Posterior vena cava (tissue), 2 donors: Measurements from ENCODE around the gene KDM4C. TPM values are rescaled to one million over a fixed set of nuclear protein-coding genes. Genes with fewer than 3 reads are reported as not detected.
A peak's percentile ranks its signal among the peaks of the same experiment; 100 is the strongest.

Source experiments
- DNase-seq: peaks from one replicate; pipeline ENCODE4 v3.0.0-alpha.2; 2020; ENCODE audit warnings: low spot score
- intact Hi-C, 2 donors: fragments of 100-400 bp; cut with DNase I; formaldehyde crosslinking; loops; one replicate each; pipeline versions ENCODE4 v1.14.1 to v1.14.2; 2022 to 2023
- total RNA-seq, 2 donors: library from RNA; stranded (reverse); fragmentation: NEBNext Ultra II Directional; extraction: Animal tissue kit (Norgen Biotek cat#: 25700); gene quantifications; one replicate each; pipeline ENCODE4 v1.2.1, GENCODE V29; 2021
- donor health status: DM: yes; HTN: yes; CAD: no.
- donor health status: DM: yes; HTN: yes; CAD: no.

KDM4C gene
- total RNA-seq, 2 donors from 2014 or later = 31.1 to 36.7 TPM

GRCh38 chr9:6834306-6834705, 76.5 kb downstream of the KDM4C start:
- DNase-seq = no peak
- intact Hi-C loops = no loop called here

GRCh38 chr9:6838158-6838557, 80.4 kb downstream of the KDM4C start:
- DNase-seq = no peak
- intact Hi-C loops = no loop called here

GRCh38 chr9:6842584-6842947, 84.8 kb downstream of the KDM4C start:
- intact Hi-C loops = no loop called here
- no peak for DNase-seq

- no peak for DNase-seq
- intact Hi-C loops = no loop called here
Observed at GRCh38 chr9:6843742-6844141, 86.0 kb downstream of the KDM4C start.

GRCh38 chr9:6844267-6844666, 86.5 kb downstream of the KDM4C start:
- intact Hi-C loops = no loop called here
- DNase-seq = no peak

- intact Hi-C loops = no loop called here
- no peak for DNase-seq
Observed at GRCh38 chr9:6845128-6845826, 87.5 kb downstream of the KDM4C start.

- no peak for DNase-seq
- intact Hi-C loops = no loop called here
Observed at GRCh38 chr9:6845880-6846279, 88.1 kb downstream of the KDM4C start.

GRCh38 chr9:6852243-6852963, 94.6 kb downstream of the KDM4C start:
- intact Hi-C loops = no loop called here
- no peak for DNase-seq

- DNase-seq = peak; percentile 25
- intact Hi-C loops = no loop called here
Observed at GRCh38 chr9:6855860-6856259, 98.1 kb downstream of the KDM4C start.

- intact Hi-C loops = no loop called here
- DNase-seq = no peak
Observed at GRCh38 chr9:6864102-6864501, 106.3 kb downstream of the KDM4C start.

- intact Hi-C loops = no loop called here
- no peak for DNase-seq
Observed at GRCh38 chr9:6869081-6869948, 111.5 kb downstream of the KDM4C start.

GRCh38 chr9:6870149-6870548, 112.4 kb downstream of the KDM4C start:
- no peak for DNase-seq
- intact Hi-C loops = no loop called here

GRCh38 chr9:6870650-6871477, 113.1 kb downstream of the KDM4C start:
- DNase-seq = no peak
- intact Hi-C loops = no loop called here

- no peak for DNase-seq
- intact Hi-C loops = no loop called here
Observed at GRCh38 chr9:6873857-6874256, 116.1 kb downstream of the KDM4C start.

- no peak for DNase-seq
- intact Hi-C loops = no loop called here
Observed at GRCh38 chr9:6876195-6876894, 118.6 kb downstream of the KDM4C start.

- no peak for DNase-seq
- intact Hi-C loops = no loop called here
Observed at GRCh38 chr9:6877671-6878161, 119.9 kb downstream of the KDM4C start.

GRCh38 chr9:6880626-6881025, 122.9 kb downstream of the KDM4C start:
- no peak for DNase-seq
- intact Hi-C loops = no loop called here

- DNase-seq = no peak
- intact Hi-C loops = no loop called here
Observed at GRCh38 chr9:6884101-6884500, 126.3 kb downstream of the KDM4C start.

- intact Hi-C loops = no loop called here
- DNase-seq = no peak
Observed at GRCh38 chr9:6884990-6885389, 127.2 kb downstream of the KDM4C start.
